Activated B cell treated with CpG ODN at 0.5 μM for 24 hours (primary cell): ENCODE data around the gene NEURL3. TPM values are rescaled to one million over a fixed set of nuclear protein-coding genes. Genes with fewer than 3 reads are reported as not detected.

Source experiments
- ATAC-seq: fragments of 200-7000 bp; cut with Tn5 transposase; one replicate; pipeline ENCODE4 v1.10.0; 2021; ENCODE audit warnings: low read depth, mild to moderate bottlenecking, moderate library complexity
- CTCF ChIA-PET: fragments of 350-600 bp; sonication (Branson Sonifier 250); formaldehyde crosslinking; loops from one replicate; lab custom pipeline; 2021; ENCODE audit warnings: antibody characterized with exemption; lab: Charles Lee
- POLR2A ChIA-PET: fragments of 350-600 bp; sonication (Branson Sonifier 250); formaldehyde crosslinking; loops from one replicate; lab custom pipeline; 2021; ENCODE audit warnings: antibody characterized with exemption; lab: Charles Lee
- DNase-seq: peaks from one replicate; pipeline ENCODE4 v3.0.0; 2022
- H3K27ac Mint-ChIP-seq: one replicate; pipeline ENCODE4 v1.8.0; 2020; ENCODE audit warnings: mixed read lengths
- H3K27me3 Mint-ChIP-seq: one replicate; pipeline ENCODE4 v1.8.0; 2021; ENCODE audit warnings: mixed read lengths
- H3K36me3 Mint-ChIP-seq: one replicate; pipeline ENCODE4 v1.8.0; 2021; ENCODE audit warnings: low read depth, mixed read lengths
- H3K4me1 Mint-ChIP-seq: one replicate; pipeline ENCODE4 v1.8.0; 2021; ENCODE audit warnings: mixed read lengths
- H3K4me3 Mint-ChIP-seq: one replicate; pipeline ENCODE4 v1.8.0; 2020; ENCODE audit warnings: mild to moderate bottlenecking, mixed read lengths
- H3K9me3 Mint-ChIP-seq: one replicate; pipeline ENCODE4 v1.8.0; 2020; ENCODE audit warnings: mixed read lengths
- CTCF ChIP-seq: fragments of 200-600 bp; IDR thresholded peaks from one replicate; pipeline ENCODE4 v1.8.0; 2022; ENCODE audit warnings: antibody characterized with exemption, mild to moderate bottlenecking
- intact Hi-C: fragments of 100-400 bp; cut with micrococcal nuclease; formaldehyde crosslinking; loops from one replicate; pipeline ENCODE4 v1.15.1; 2024
- total RNA-seq: library from RNA; stranded (reverse); gene quantifications from 2 replicates; pipeline ENCODE4 v1.2.3, GENCODE V29; 2022

Gene NEURL3
- total RNA-seq, 1 donor from 2014 or later = not detected

GRCh38 chr2:96489261-96489660, 15.9 kb downstream of the NEURL3 start:
- H3K9me3 Mint-ChIP-seq = peaks cover 4% of the 10 kb centered on the region
- ChIA-PET POLR2A (interaction anchor here (0.7 kb wide), 1 partner anchor 38 kb away, joined by 4 read pairs; no protein-coding TSS in a partner anchor), CTCF (interaction anchor here (1.2 kb wide), 1 partner anchor 19 kb away, joined by 3 read pairs; no protein-coding TSS in a partner anchor)
- no peak overlapping the region for H3K4me3 Mint-ChIP-seq
- TF ChIP-seq CTCF = no peak
- H3K27me3 Mint-ChIP-seq = no peaks in the 10 kb centered on the region
- DNase-seq (no peak), ATAC-seq (no peak)
- peaks cover 2% of the 10 kb centered on the region for H3K36me3 Mint-ChIP-seq
- H3K27ac Mint-ChIP-seq = no peak overlapping the region
- peaks cover 24% of the 10 kb centered on the region for H3K4me1 Mint-ChIP-seq
- intact Hi-C loops = loop anchor here (5.0 kb wide), 1 partner anchor 182 kb away; the partner anchor contains the start of gene SNRNP200

GRCh38 chr2:96486696-96487095, 18.5 kb downstream of the NEURL3 start:
- POLR2A ChIA-PET = interaction anchor here (0.7 to 1.0 kb wide), 3 partner anchors 9 to 477 kb away, joined by 3 to 4 read pairs (median 3); no protein-coding TSS in a partner anchor
- CTCF ChIA-PET = no interaction called here
- DNase-seq (no peak), ATAC-seq (no peak)
- no peak for TF ChIP-seq CTCF
- Mint-ChIP-seq H3K4me3 (peak overlapping the region; percentile 91), H3K4me1 (peaks cover 24% of the 10 kb centered on the region), H3K36me3 (peaks cover 2% of the 10 kb centered on the region), H3K27ac (peak overlapping the region; percentile 96), H3K9me3 (no peaks in the 10 kb centered on the region), H3K27me3 (no peaks in the 10 kb centered on the region)
- intact Hi-C loops = loop anchor here (1.0 to 5.0 kb wide), 4 partner anchors 16 to 179 kb away; partner anchors contain the start of gene SNRNP200

- ATAC-seq = peak; percentile 91
- DNase-seq = peak; percentile 54
- intact Hi-C loops = loop anchor here (1.0 to 5.0 kb wide), 4 partner anchors 15 to 179 kb away; partner anchors contain the start of gene SNRNP200
- Mint-ChIP-seq H3K9me3 (no peaks in the 10 kb centered on the region), H3K4me1 (peaks cover 24% of the 10 kb centered on the region), H3K4me3 (peak overlapping the region; percentile 91), H3K27me3 (peaks cover 2% of the 10 kb centered on the region), H3K36me3 (peaks cover 2% of the 10 kb centered on the region), H3K27ac (peak overlapping the region; percentile 96)
- no peak for TF ChIP-seq CTCF
- POLR2A ChIA-PET = interaction anchor here (0.7 kb wide), 1 partner anchor 476 kb away, joined by 3 read pairs; no protein-coding TSS in a partner anchor
- CTCF ChIA-PET = no interaction called here
Measured at GRCh38 chr2:96485751-96486651, 19.2 kb downstream of the NEURL3 start.

GRCh38 chr2:96485350-96485749, 19.8 kb downstream of the NEURL3 start:
- Mint-ChIP-seq H3K36me3 (peaks cover 2% of the 10 kb centered on the region), H3K9me3 (no peaks in the 10 kb centered on the region), H3K27me3 (peaks cover 2% of the 10 kb centered on the region), H3K4me3 (peak overlapping the region; percentile 91), H3K27ac (peak overlapping the region; percentile 96), H3K4me1 (peaks cover 24% of the 10 kb centered on the region)
- no peak for TF ChIP-seq CTCF
- DNase-seq = no peak
- intact Hi-C loops = loop anchor here (5.0 kb wide), 1 partner anchor 178 kb away; the partner anchor contains the start of gene SNRNP200
- POLR2A ChIA-PET = no interaction called here
- CTCF ChIA-PET = no interaction called here
- ATAC-seq = no peak

GRCh38 chr2:96484091-96484490, 21.1 kb downstream of the NEURL3 start:
- Mint-ChIP-seq H3K36me3 (peaks cover 2% of the 10 kb centered on the region), H3K9me3 (no peaks in the 10 kb centered on the region), H3K27me3 (peaks cover 2% of the 10 kb centered on the region), H3K27ac (no peak overlapping the region), H3K4me3 (no peak overlapping the region), H3K4me1 (peaks cover 24% of the 10 kb centered on the region)
- intact Hi-C loops = no loop called here
- DNase-seq (no peak), ATAC-seq (no peak)
- no peak for TF ChIP-seq CTCF
- POLR2A ChIA-PET = no interaction called here
- CTCF ChIA-PET = no interaction called here
